HEK293T (cell line): Measurements from ENCODE around the gene CTNNBIP1.

Experiments used
- CTCF ChIA-PET: fragments of 350-600 bp; formaldehyde crosslinking; extraction: SDS; loops from one replicate; lab custom pipeline; 2021; ENCODE audit warnings: antibody characterized with exemption, inconsistent platforms; lab: Yijun Ruan, JAX
- POLR2A ChIA-PET: fragments of 350-600 bp; formaldehyde crosslinking; extraction: SDS; loops from one replicate; lab custom pipeline; 2020; ENCODE audit warnings: antibody characterized with exemption, inconsistent platforms; lab: Yijun Ruan, JAX
- DNase-seq: peaks from one replicate; pipeline ENCODE4 v3.0.0; 2012; ENCODE audit warnings: mixed read lengths; ENCODE audit errors: extremely low spot score
- ARNT ChIP-seq: fragments of 450-650 bp; IDR thresholded peaks from 2 replicates; pipeline ENCODE4 v1.6.1; 2017; ENCODE audit warnings: mild to moderate bottlenecking
- BHLHE40 ChIP-seq: fragments of 450-650 bp; IDR thresholded peaks from 2 replicates; pipeline ENCODE4 v1.6.1; 2016; ENCODE audit warnings: mild to moderate bottlenecking, moderate library complexity, borderline replicate concordance
- CTBP1 ChIP-seq: fragments of 450-650 bp; IDR thresholded peaks from 2 replicates; pipeline ENCODE4 v1.6.1; 2016; ENCODE audit warnings: borderline replicate concordance
- ELF4 ChIP-seq: fragments of 450-650 bp; IDR thresholded peaks from 2 replicates; pipeline ENCODE4 v1.6.1; 2017; ENCODE audit warnings: antibody characterized with exemption
- FOXA1 ChIP-seq: fragments of 450-650 bp; IDR thresholded peaks from 2 replicates; pipeline ENCODE4 v1.6.1; 2016; ENCODE audit warnings: mild to moderate bottlenecking
- FOXK2 ChIP-seq: fragments of 450-650 bp; IDR thresholded peaks from 2 replicates; pipeline ENCODE4 v1.6.1; 2016; ENCODE audit warnings: mild to moderate bottlenecking
- FOXM1 ChIP-seq: fragments of 450-650 bp; IDR thresholded peaks from 2 replicates; pipeline ENCODE4 v1.6.1; 2017; ENCODE audit warnings: mild to moderate bottlenecking, borderline replicate concordance
- HDGF ChIP-seq: fragments of 450-650 bp; IDR thresholded peaks from 2 replicates; pipeline ENCODE4 v1.6.1; 2017; ENCODE audit warnings: antibody characterized with exemption, borderline replicate concordance
- L3MBTL2 ChIP-seq: fragments of 450-650 bp; conservative IDR thresholded peaks from 2 replicates; pipeline ENCODE4 v1.6.1; 2016; ENCODE audit warnings: mild to moderate bottlenecking
- LEF1 ChIP-seq: fragments of 450-650 bp; IDR thresholded peaks from 2 replicates; pipeline ENCODE4 v1.6.1; 2017; ENCODE audit warnings: mild to moderate bottlenecking, borderline replicate concordance
- NFRKB ChIP-seq: fragments of 450-650 bp; IDR thresholded peaks from 2 replicates; pipeline ENCODE4 v1.6.1; 2016; ENCODE audit warnings: mild to moderate bottlenecking, moderate library complexity
- SP1 ChIP-seq: fragments of 450-650 bp; IDR thresholded peaks from 2 replicates; pipeline ENCODE4 v1.6.1; 2017
- SUZ12 ChIP-seq: fragments of 450-650 bp; IDR thresholded peaks from 2 replicates; pipeline ENCODE4 v1.6.1; 2016; ENCODE audit warnings: mild to moderate bottlenecking
- TARDBP ChIP-seq: fragments of 450-650 bp; IDR thresholded peaks from 2 replicates; pipeline ENCODE4 v1.6.1; 2016
- ZNF384 ChIP-seq: fragments of 450-650 bp; IDR thresholded peaks from 2 replicates; pipeline ENCODE4 v1.6.1; 2016
- TF ChIP-seq, protein P1 (sequence below): fragments of 450-650 bp; IDR thresholded peaks from 2 replicates; pipeline ENCODE4 v1.6.1; 2016

The CTNNBIP1 gene

DNA sequence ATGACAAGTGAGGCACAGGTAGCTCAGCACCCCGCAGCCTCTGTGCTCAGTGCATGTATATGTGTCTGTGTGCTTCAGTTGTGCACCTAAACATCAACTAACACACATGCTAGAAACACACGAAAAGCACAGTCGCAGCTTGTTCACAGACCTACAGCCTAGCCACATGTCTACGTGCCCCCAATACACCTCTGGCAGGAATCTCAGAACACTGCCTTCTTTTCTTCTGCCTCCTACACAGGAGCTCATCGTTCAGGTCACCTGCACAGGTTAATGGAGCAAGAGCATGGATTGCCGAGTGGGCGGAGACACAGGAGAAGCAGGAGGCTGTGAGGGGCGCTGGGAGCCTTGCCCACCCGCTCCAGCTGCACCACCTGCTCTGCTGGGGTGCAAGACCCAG is 31.7 kb downstream of the CTNNBIP1 start:
- no peak for DNase-seq
- ChIA-PET POLR2A (interaction anchor here (0.9 to 1.1 kb wide), 2 partner anchors 65 to 156 kb away, joined by 3 read pairs; partner anchors contain the start of genes LZIC and NMNAT1), CTCF (no interaction called here)
- TF ChIP-seq NFRKB (no peak), ZNF384 (no peak), L3MBTL2 (no peak), FOXM1 (no peak), SP1 (no peak), BHLHE40 (no peak), TARDBP (no peak), CTBP1 (no peak), FOXA1 (no peak), LEF1 (no peak), SUZ12 (no peak), ELF4 (no peak)
- TF ChIP-seq, protein P1, sequence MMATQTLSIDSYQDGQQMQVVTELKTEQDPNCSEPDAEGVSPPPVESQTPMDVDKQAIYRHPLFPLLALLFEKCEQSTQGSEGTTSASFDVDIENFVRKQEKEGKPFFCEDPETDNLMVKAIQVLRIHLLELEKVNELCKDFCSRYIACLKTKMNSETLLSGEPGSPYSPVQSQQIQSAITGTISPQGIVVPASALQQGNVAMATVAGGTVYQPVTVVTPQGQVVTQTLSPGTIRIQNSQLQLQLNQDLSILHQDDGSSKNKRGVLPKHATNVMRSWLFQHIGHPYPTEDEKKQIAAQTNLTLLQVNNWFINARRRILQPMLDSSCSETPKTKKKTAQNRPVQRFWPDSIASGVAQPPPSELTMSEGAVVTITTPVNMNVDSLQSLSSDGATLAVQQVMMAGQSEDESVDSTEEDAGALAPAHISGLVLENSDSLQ = no peak

DNA sequence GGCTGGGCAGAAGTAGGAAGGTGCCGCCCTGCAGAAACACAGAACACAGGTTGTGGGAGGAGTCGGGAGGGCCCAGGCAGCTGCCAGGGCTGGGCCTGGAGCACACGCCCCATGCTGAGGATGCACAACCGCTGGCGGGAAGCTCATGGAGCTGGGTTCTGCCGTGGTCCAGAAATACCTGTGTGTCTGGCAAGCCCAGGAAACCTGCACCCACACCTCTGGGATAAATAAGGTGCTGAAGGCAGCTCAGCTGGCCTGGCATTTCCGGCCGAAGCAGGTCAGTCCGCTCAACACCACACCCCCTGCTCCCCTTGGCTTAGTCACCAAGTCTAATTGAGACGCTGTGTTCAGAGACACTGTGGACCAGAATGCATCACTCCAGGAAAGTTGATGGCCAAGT is 32.1 kb downstream of the CTNNBIP1 start:
- ChIA-PET POLR2A (interaction anchor here (0.9 to 1.1 kb wide), 3 partner anchors 65 to 156 kb away, joined by 3 to 5 read pairs (median 3); partner anchors contain the start of genes LZIC and NMNAT1), CTCF (no interaction called here)
- DNase-seq = no peak
- TF ChIP-seq FOXK2 = no peak
- no peak for TF ChIP-seq HDGF
- TF ChIP-seq ZNF384 = no peak
- TF ChIP-seq TARDBP = no peak
- no peak for TF ChIP-seq BHLHE40
- no peak for TF ChIP-seq SUZ12
- no peak for TF ChIP-seq FOXM1
- no peak for TF ChIP-seq ELF4
- TF ChIP-seq, protein P1 = no peak
- no peak for TF ChIP-seq FOXA1
- no peak for TF ChIP-seq CTBP1
- TF ChIP-seq LEF1 = no peak
- no peak for TF ChIP-seq SP1
- no peak for TF ChIP-seq NFRKB
- TF ChIP-seq L3MBTL2 = no peak

- ChIA-PET CTCF (interaction anchor here (1.4 to 1.5 kb wide), 2 partner anchors 10 to 68 kb away, joined by 3 to 4 read pairs; partner anchors contain the start of genes LZIC and NMNAT1), POLR2A (interaction anchor here (1.1 kb wide), 1 partner anchor 68 kb away, joined by 3 read pairs; the partner anchor contains the start of genes LZIC and NMNAT1)
- no peak for DNase-seq
- TF ChIP-seq ARNT (no peak), ZNF384 (no peak), SUZ12 (no peak), SP1 (no peak), NFRKB (no peak), ELF4 (no peak), BHLHE40 (no peak), TARDBP (no peak), HDGF (no peak), FOXA1 (no peak), FOXK2 (no peak), CTBP1 (no peak), LEF1 (no peak), L3MBTL2 (no peak), FOXM1 (no peak)
- TF ChIP-seq, protein P1 = no peak
Observed at GRCh38 chr1:9875636-9876000, 34.5 kb downstream of the CTNNBIP1 start.

- POLR2A ChIA-PET = interaction anchor here (1.1 kb wide), 1 partner anchor 68 kb away, joined by 3 read pairs; the partner anchor contains the start of genes LZIC and NMNAT1
- peak; percentile 94 for DNase-seq
- CTCF ChIA-PET = interaction anchor here (0.9 to 1.5 kb wide), 4 partner anchors 11 to 68 kb away, joined by 3 to 4 read pairs (median 4); partner anchors contain the start of genes LZIC and NMNAT1
- TF ChIP-seq FOXK2 = no peak
- TF ChIP-seq SUZ12 = no peak
- TF ChIP-seq FOXM1 = no peak
- no peak for TF ChIP-seq LEF1
- TF ChIP-seq, protein P1 = no peak
- TF ChIP-seq NFRKB = no peak
- no peak for TF ChIP-seq ARNT
- no peak for TF ChIP-seq FOXA1
- no peak for TF ChIP-seq ZNF384
- TF ChIP-seq ELF4 = no peak
- no peak for TF ChIP-seq TARDBP
- TF ChIP-seq SP1 = no peak
- TF ChIP-seq BHLHE40 = no peak
- TF ChIP-seq HDGF = no peak
- TF ChIP-seq L3MBTL2 = no peak
- TF ChIP-seq CTBP1 = no peak
Observed at GRCh38 chr1:9874959-9875635, 35.0 kb downstream of the CTNNBIP1 start.

- ChIA-PET CTCF (interaction anchor here (0.6 to 1.5 kb wide), 4 partner anchors 12 to 206 kb away, joined by 3 to 4 read pairs (median 4); partner anchors contain the start of genes LZIC and NMNAT1), POLR2A (no interaction called here)
- DNase-seq = no peak
- TF ChIP-seq TARDBP = no peak
- no peak for TF ChIP-seq CTBP1
- TF ChIP-seq ELF4 = no peak
- TF ChIP-seq SUZ12 = no peak
- no peak for TF ChIP-seq BHLHE40
- no peak for TF ChIP-seq SP1
- TF ChIP-seq FOXK2 = no peak
- no peak for TF ChIP-seq HDGF
- TF ChIP-seq NFRKB = no peak
- TF ChIP-seq LEF1 = no peak
- no peak for TF ChIP-seq ARNT
- TF ChIP-seq, protein P1 = no peak
- TF ChIP-seq ZNF384 = no peak
- no peak for TF ChIP-seq FOXA1
- TF ChIP-seq L3MBTL2 = no peak
- TF ChIP-seq FOXM1 = no peak
Observed at GRCh38 chr1:9874412-9874811, 35.7 kb downstream of the CTNNBIP1 start.
